RWPE2 (cell line): ENCODE measurements around the gene CUL3.
"Not testable (repeated sequence)": the region's sequence is repeated elsewhere in the genome, so short reads cannot be mapped to it uniquely, and the experiment has no call there.

ENCODE experiments used
- ATAC-seq: fragments of 200-7000 bp; cut with Tn5 transposase; 3 replicates; pipeline ENCODE4 v1.9.1; 2021; ENCODE audit warnings: low read depth
- DNase-seq: peaks from one replicate; pipeline ENCODE4 v3.0.0-alpha.2; 2020; ENCODE audit warnings: low spot score
- H3K27ac ChIP-seq: fragments of 450-650 bp; 2 replicates; pipeline ENCODE4 v1.5.1; 2017; ENCODE audit warnings: mild to moderate bottlenecking; ENCODE audit not compliant: poor library complexity, severe bottlenecking
- H3K27me3 ChIP-seq: fragments of 250-450 bp; sonication (Bioruptor Pico); 2 replicates; pipeline ENCODE4 v1.5.1; 2021; ENCODE audit warnings: mild to moderate bottlenecking, moderate library complexity; ENCODE audit not compliant: insufficient read depth, poor library complexity, severe bottlenecking
- H3K36me3 ChIP-seq: fragments of 250-450 bp; sonication (Bioruptor Pico); 2 replicates; pipeline ENCODE4 v1.5.1; 2020; ENCODE audit warnings: low read depth, mild to moderate bottlenecking, moderate library complexity
- H3K4me1 ChIP-seq: fragments of 250-450 bp; sonication (Bioruptor Pico); 2 replicates; pipeline ENCODE4 v1.5.1; 2021; ENCODE audit warnings: mild to moderate bottlenecking, moderate library complexity; ENCODE audit not compliant: insufficient read depth, poor library complexity, severe bottlenecking
- H3K4me3 ChIP-seq: fragments of 250-450 bp; sonication (Bioruptor Pico); 2 replicates; pipeline ENCODE4 v1.5.1; 2021; ENCODE audit warnings: mild to moderate bottlenecking, moderate library complexity; ENCODE audit not compliant: severe bottlenecking
- H3K9me3 ChIP-seq: fragments of 250-450 bp; sonication (Bioruptor Pico); 2 replicates; pipeline ENCODE4 v1.5.1; 2021; ENCODE audit warnings: mild to moderate bottlenecking, moderate library complexity; ENCODE audit not compliant: severe bottlenecking
- TF ChIP-seq, protein P1 (sequence below): fragments of 450-650 bp; IDR thresholded peaks from one replicate; pipeline ENCODE4 v1.5.1; 2017; ENCODE audit warnings: mild to moderate bottlenecking, moderate library complexity; ENCODE audit not compliant: poor library complexity, severe bottlenecking

Gene CUL3

DNA sequence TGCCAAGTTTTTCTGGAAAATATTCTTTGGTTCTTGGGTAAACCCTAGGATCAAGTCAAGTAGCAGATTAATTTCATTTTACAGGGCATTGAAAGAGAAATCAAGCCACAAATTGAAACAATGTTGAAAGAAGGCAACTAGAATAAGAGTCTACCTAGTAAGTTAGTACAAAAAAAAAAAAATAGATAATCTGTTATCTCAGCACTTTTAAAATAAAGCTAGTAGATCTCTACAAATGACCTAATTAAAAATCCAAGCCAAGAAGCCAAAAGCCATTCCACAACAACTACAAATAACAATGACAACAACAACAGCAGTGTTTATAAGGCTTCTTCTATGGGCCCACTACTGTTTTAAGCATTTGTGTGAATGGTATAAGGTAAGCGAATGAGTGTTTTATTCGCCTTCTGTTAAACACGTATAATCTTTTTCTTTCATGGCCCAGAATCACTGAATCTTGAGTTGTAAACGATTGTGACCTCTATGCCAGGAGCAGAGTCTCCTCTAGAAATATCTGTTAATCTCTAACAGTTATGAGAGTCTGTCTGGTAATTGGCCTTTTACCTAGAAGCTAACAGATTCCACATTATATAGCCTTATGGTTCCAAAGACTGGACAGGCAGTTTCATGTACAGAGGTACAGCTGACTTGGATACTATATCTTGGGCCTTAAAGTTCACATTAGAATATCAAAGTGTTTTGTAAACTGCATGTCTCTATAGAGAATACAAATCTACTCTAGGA, 28.6 kb upstream of the CUL3 start:
- ATAC-seq: no peak
- Histone ChIP-seq H3K4me3 (no peak overlapping the region), H3K9me3 (no peaks in the 10 kb centered on the region), H3K27me3 (no peaks in the 10 kb centered on the region), H3K4me1 (no peaks in the 10 kb centered on the region), H3K36me3 (no peaks in the 10 kb centered on the region), H3K27ac (no peak overlapping the region)
- DNase-seq: no peak
- TF ChIP-seq, protein P1, sequence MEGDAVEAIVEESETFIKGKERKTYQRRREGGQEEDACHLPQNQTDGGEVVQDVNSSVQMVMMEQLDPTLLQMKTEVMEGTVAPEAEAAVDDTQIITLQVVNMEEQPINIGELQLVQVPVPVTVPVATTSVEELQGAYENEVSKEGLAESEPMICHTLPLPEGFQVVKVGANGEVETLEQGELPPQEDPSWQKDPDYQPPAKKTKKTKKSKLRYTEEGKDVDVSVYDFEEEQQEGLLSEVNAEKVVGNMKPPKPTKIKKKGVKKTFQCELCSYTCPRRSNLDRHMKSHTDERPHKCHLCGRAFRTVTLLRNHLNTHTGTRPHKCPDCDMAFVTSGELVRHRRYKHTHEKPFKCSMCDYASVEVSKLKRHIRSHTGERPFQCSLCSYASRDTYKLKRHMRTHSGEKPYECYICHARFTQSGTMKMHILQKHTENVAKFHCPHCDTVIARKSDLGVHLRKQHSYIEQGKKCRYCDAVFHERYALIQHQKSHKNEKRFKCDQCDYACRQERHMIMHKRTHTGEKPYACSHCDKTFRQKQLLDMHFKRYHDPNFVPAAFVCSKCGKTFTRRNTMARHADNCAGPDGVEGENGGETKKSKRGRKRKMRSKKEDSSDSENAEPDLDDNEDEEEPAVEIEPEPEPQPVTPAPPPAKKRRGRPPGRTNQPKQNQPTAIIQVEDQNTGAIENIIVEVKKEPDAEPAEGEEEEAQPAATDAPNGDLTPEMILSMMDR: no peak

DNA sequence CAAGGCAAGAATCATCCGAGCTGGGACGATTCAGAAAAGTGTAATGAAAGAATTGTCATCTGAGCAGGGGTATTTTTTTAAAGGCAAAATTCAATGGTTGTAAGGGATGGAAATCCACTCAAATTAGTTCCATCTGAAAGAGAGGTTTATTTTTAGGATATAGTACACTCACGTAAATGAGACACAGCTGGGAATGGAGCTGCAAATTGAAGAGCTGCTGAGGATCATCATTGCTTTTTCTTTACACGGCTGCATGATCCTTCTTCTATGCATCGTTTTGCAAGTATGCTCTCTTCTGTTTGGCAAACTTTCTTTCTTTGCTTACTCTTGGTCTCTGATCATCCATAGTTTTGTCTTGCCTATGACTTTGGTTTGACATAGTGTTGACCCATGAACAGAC, 27.4 kb upstream of the CUL3 start:
- no peak for DNase-seq
- TF ChIP-seq, protein P1: no peak
- H3K27ac ChIP-seq: no peak overlapping the region
- H3K27me3 ChIP-seq: no peaks in the 10 kb centered on the region
- no peak for ATAC-seq
- H3K9me3 ChIP-seq: no peaks in the 10 kb centered on the region
- no peaks in the 10 kb centered on the region for H3K36me3 ChIP-seq
- H3K4me3 ChIP-seq: no peak overlapping the region
- no peaks in the 10 kb centered on the region for H3K4me1 ChIP-seq

DNA sequence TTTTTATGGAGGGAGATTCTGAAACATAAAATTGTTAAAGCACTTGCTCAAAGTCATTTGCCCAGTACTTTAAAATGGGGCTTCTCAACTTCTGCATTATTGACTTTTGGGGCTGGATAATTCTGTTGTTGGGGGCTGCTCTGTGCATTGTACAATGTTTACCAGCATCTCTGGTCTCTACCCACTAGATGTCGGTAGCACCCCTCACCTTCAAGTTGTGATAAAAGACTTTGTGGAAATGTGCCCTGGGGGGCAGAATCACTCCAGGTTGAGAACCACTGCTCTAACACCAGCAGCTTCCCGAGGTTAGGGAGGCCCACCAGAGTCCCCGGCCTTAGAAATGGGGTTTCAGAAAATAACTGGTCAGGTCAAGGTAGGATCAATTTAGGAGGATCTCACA, 26.8 kb upstream of the CUL3 start:
- no peaks in the 10 kb centered on the region for H3K4me1 ChIP-seq
- no peak overlapping the region for H3K27ac ChIP-seq
- ATAC-seq: no peak
- no peak for DNase-seq
- no peaks in the 10 kb centered on the region for H3K9me3 ChIP-seq
- TF ChIP-seq, protein P1: no peak
- H3K27me3 ChIP-seq: no peaks in the 10 kb centered on the region
- no peaks in the 10 kb centered on the region for H3K36me3 ChIP-seq
- H3K4me3 ChIP-seq: no peak overlapping the region

DNA sequence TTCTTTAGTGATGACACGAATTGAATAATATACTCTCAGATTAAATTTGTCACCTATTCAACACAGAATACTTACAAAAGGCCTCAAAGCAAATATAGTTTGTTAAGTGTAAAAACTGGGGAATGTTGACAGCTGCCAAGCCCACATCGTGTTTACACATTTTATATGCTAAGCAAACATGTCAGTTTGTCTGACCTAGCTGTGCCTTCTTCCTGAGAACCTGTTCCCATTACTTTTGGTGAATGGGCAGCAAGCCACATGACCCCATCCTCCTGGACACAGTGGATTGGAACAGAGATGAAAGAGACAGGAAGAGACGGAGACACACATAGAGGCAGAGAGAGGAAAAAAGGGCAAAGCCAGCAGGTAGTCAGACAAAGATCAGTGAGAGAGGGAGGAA, 22.9 kb upstream of the CUL3 start:
- no peak overlapping the region for H3K4me3 ChIP-seq
- no peaks in the 10 kb centered on the region for H3K9me3 ChIP-seq
- H3K4me1 ChIP-seq: no peaks in the 10 kb centered on the region
- H3K27me3 ChIP-seq: no peaks in the 10 kb centered on the region
- H3K27ac ChIP-seq: no peak overlapping the region
- DNase-seq (no peak), ATAC-seq (no peak)
- no peaks in the 10 kb centered on the region for H3K36me3 ChIP-seq
- TF ChIP-seq, protein P1: no peak

DNA sequence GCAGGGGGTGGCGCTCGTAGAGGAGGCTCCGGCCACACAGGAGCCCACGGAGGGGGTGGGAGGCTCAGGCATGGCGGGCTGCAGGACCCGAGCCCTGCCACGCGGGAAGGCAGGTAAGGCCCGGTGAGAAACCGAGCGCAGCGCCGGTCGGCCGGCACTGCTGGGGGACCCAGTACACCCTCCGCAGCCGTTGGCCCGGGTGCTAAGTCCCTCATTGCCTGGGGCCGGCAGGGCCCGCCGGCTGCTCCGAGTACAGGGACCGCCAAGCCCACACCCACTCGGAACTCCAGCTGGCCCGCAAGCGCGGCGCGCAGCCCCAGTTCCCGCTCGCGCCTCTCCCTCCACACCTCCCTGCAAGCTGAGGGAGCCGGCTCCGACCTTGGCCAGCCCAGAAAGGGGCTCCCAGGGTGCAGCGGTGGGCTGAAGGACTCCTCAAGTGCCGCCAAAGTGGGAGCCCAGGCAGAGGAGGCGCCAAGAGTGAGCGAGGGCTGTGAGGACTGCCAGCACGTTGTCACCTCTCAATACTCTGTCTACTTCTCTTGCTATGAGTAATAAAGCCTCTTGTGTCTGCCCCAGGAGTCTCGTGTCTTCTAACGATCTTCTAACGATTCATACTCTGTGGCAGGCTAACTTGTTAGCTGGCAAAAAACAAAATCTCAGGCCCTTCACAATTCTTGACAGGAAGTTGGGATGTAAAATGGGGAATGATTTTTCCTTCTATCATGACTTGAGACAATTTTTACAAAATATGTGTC, 18.8 kb upstream of the CUL3 start:
- not testable (repeated sequence) for H3K4me1 ChIP-seq, H3K9me3 ChIP-seq, H3K4me3 ChIP-seq, ATAC-seq, H3K27me3 ChIP-seq, H3K36me3 ChIP-seq, DNase-seq, H3K27ac ChIP-seq

DNA sequence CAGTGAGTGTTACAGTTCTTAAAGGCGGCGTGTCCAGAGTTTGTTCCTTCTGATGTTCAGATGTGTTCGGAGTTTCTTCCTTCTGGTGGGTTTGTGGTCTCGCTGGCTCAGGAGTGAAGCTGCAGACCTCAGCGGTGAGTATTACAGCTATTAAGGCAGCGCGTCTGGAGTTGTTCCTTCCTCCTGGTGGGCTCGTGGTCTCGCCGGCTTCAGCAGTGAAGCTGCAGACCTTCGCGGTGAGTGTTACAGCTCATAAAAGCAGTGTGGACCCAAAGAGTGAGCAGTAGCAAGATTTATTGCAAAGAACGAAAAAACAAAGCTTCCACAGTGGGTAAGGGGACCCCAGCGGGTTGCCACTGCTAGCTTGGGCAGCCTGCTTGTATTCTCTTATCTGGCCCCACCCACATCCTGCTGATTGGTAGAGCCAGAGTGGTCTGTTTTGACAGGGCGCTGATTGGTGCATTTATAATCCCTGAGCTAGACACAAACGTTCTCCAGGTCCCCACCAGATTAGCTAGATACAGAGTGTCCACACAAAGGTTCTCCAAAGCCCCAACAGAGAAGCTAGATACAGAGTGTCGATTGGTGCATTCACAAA, 17.7 kb upstream of the CUL3 start:
- not testable (repeated sequence) for H3K4me1 ChIP-seq, H3K9me3 ChIP-seq, ATAC-seq, H3K27ac ChIP-seq, H3K27me3 ChIP-seq, DNase-seq, H3K36me3 ChIP-seq, H3K4me3 ChIP-seq
